Central memory CD4-positive, alpha-beta T cell (primary cell): ENCODE data around the gene ZCCHC7.
"Not testable (repeated sequence)": the region's sequence is repeated elsewhere in the genome, so short reads cannot be mapped to it uniquely, and the experiment has no call there.

Experiments
- DNase-seq: peaks from one replicate; pipeline ENCODE4 v3.0.0; 2022

Gene ZCCHC7

GRCh38 chr9:37382161-37382981 lies 262.0 kb downstream of the ZCCHC7 start:
- DNase-seq, result no peak

GRCh38 chr9:37382982-37383357 lies 262.6 kb downstream of the ZCCHC7 start:
- DNase-seq, result no peak

DNA sequence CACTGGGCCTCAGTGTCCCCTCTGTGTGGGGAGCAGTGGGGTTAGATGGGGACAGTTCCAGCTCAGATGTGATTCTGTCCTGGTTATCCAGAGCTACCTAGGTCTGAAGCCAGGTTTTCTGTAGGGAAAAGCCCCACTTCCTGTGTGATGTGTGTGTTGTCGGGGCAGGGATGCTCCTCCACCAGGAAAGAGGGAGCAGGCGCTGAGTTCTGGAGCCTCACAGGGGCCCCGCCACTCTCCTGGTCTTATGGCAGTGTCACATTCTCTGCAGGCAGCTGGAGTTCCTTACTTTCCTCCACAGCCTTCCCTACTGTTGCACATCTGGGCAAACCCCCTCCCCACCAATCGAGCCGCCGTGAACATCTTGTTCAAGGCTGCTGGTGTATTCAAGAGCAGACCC lies 263.0 kb downstream of the ZCCHC7 start:
- no peak for DNase-seq

- DNase-seq, result no peak
Measured at GRCh38 chr9:37383876-37384746, 263.7 kb downstream of the ZCCHC7 start.

DNA sequence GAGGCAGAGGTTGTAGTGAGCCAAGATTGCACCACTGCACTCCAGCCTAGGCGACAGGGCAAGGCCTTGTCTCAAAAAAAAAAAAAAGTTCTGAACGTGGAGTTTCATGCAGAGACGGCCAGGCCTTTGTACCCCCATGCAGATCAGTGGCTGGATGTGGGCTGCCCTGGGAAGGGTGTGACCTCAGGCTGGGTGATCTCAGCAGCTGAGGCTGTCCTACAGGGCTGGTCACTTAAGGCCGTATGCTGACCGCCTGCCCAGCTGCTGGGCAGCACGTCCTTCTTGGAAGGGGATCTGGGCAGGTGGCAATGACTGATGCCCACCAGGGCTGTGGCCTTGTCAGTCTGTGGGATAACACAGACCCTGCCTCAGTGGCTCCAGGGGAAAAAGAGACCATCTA lies 264.9 kb downstream of the ZCCHC7 start:
- no peak for DNase-seq

- no peak for DNase-seq
Measured at GRCh38 chr9:37386988-37387387, 266.6 kb downstream of the ZCCHC7 start.

GRCh38 chr9:37390759-37391158 lies 270.4 kb downstream of the ZCCHC7 start:
- DNase-seq, result peak; percentile 8

GRCh38 chr9:37392272-37392671 lies 271.9 kb downstream of the ZCCHC7 start:
- DNase-seq, result no peak

GRCh38 chr9:37395229-37395628 lies 274.9 kb downstream of the ZCCHC7 start:
- DNase-seq, result no peak

- no peak for DNase-seq
Measured at GRCh38 chr9:37395663-37396062, 275.3 kb downstream of the ZCCHC7 start.

GRCh38 chr9:37397948-37398347 lies 277.6 kb downstream of the ZCCHC7 start:
- not testable (repeated sequence) for DNase-seq

GRCh38 chr9:37398464-37399025 lies 278.2 kb downstream of the ZCCHC7 start:
- no peak for DNase-seq

GRCh38 chr9:37399336-37399735 lies 279.0 kb downstream of the ZCCHC7 start:
- DNase-seq, result no peak

GRCh38 chr9:37404590-37404989 lies 284.2 kb downstream of the ZCCHC7 start:
- no peak for DNase-seq

DNA sequence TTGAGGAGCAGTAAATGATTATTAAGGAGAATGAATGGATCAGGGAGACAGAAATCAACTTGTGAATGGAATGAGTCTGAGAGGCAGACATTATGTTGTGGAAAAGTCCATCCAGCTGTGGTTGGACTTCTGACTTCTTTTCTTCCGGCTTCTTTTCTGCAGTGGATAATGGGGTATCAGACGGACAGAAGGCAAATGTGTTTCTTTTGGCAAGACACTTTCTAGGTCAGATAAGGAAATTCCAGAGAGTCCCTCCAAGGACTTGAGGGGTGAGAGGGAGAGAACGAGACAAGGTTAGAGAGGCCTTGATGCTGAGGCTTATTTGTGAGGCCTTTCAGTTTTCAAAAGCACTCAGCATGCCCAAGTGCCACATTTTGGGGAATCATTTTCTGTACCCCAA lies 285.0 kb downstream of the ZCCHC7 start:
- no peak for DNase-seq

GRCh38 chr9:37405764-37406380 lies 285.5 kb downstream of the ZCCHC7 start:
- no peak for DNase-seq

GRCh38 chr9:37406603-37407401 lies 286.4 kb downstream of the ZCCHC7 start:
- DNase-seq, result no peak

DNA sequence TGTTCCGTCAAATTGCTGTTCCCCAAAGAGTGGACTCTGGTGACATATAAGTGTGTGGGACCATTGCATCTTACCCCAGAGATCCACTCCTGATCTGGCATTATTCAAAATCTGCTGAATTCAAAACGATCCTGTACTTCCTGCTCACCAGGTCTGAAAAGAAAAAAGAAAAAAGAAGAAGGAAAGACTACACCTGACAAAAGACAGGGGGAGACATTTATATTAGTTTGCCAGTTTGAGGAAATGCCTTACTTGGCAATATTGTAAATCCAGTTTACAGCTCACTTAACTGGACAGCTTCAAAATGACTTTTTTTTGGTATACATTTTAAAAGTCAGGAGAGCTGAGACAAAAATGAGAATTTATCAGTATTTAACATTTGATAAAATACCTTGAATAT lies 287.1 kb downstream of the ZCCHC7 start:
- DNase-seq, result no peak
